HL-60 (cell line): ENCODE results near the gene TRPV4. TPM values are rescaled to one million over a fixed set of nuclear protein-coding genes. Genes with fewer than 3 reads are reported as not detected.

Source experiments
- DNase-seq, 2 experiments: peaks; one replicate each; pipeline ENCODE4 v3.0.0-alpha.2; 2010 to 2020; ENCODE audit warnings: low read depth in 1 of 2, low spot score in 1 of 2
- H3K27ac ChIP-seq: fragments of 250-450 bp; sonication (Bioruptor Pico); replicated peaks from 2 replicates; pipeline ENCODE4 v1.5.1; 2020; ENCODE audit warnings: mild to moderate bottlenecking, moderate library complexity
- H3K27me3 ChIP-seq: fragments of 250-450 bp; sonication (Bioruptor Pico); 2 replicates; pipeline ENCODE4 v1.5.1; 2021; ENCODE audit warnings: mild to moderate bottlenecking, moderate library complexity; ENCODE audit not compliant: insufficient read depth, poor library complexity, severe bottlenecking
- H3K4me3 ChIP-seq: replicated peaks from 2 replicates; pipeline ENCODE4 v1.5.1; 2011; ENCODE audit warnings: mild to moderate bottlenecking, control low read depth, low read length; ENCODE audit not compliant: insufficient read depth
- CTCF ChIP-seq: IDR thresholded peaks from one replicate; pipeline ENCODE4 v1.5.1; 2011; ENCODE audit warnings: low read length, control low read depth, inconsistent platforms; ENCODE audit not compliant: insufficient read depth
- GABPA ChIP-seq: IDR thresholded peaks from 2 replicates; pipeline ENCODE4 v1.6.1; 2012; ENCODE audit warnings: low read depth
- POLR2AphosphoS5 ChIP-seq: IDR thresholded peaks from 2 replicates; pipeline ENCODE4 v1.6.1; 2012; ENCODE audit warnings: low read depth
- REST ChIP-seq: IDR thresholded peaks from 2 replicates; pipeline ENCODE4 v1.6.1; 2012; ENCODE audit warnings: low read depth; ENCODE audit not compliant: insufficient replicate concordance
- SPI1 ChIP-seq: IDR thresholded peaks from 2 replicates; pipeline ENCODE4 v1.6.1; 2012; ENCODE audit warnings: low read depth, mild to moderate bottlenecking, borderline replicate concordance
- microRNA-seq: library from miRNA; unstranded; fragments of <30 nt; microRNA quantifications from one replicate; pipeline ENCODE4, GENCODE V29; 2018

Gene TRPV4

GRCh38 chr12:109735825-109736551 is 97.2 kb downstream of the TRPV4 start:
- no peak for TF ChIP-seq POLR2AphosphoS5
- TF ChIP-seq GABPA = no peak
- no peak for TF ChIP-seq REST
- TF ChIP-seq CTCF = no peak
- no peak for TF ChIP-seq SPI1
- Histone ChIP-seq H3K27ac (no peak overlapping the region), H3K27me3 (no peaks in the 10 kb centered on the region), H3K4me3 (no peak overlapping the region)
- no peak for DNase-seq

GRCh38 chr12:109735051-109735521 is 98.1 kb downstream of the TRPV4 start:
- DNase-seq = no peak
- H3K27me3 ChIP-seq = no peaks in the 10 kb centered on the region
- no peak overlapping the region for H3K27ac ChIP-seq
- no peak overlapping the region for H3K4me3 ChIP-seq
- no peak for TF ChIP-seq GABPA
- no peak for TF ChIP-seq SPI1
- peak; percentile 73 for TF ChIP-seq REST

GRCh38 chr12:109734219-109735000 is 98.8 kb downstream of the TRPV4 start:
- Histone ChIP-seq H3K4me3 (no peak overlapping the region), H3K27me3 (no peaks in the 10 kb centered on the region), H3K27ac (no peak overlapping the region)
- TF ChIP-seq CTCF = no peak
- TF ChIP-seq GABPA = no peak
- no peak for TF ChIP-seq REST
- no peak for TF ChIP-seq SPI1
- no peak for TF ChIP-seq POLR2AphosphoS5
- no peak for DNase-seq

Small RNA genes lying within 50 kb of the gene (microRNA-seq; reads per million reads assigned to microRNA genes)
- not detected for gene MIR4497
